Thoracic aorta (tissue), 2 donors: Measurements from ENCODE around the gene RFX1. TPM values are rescaled to one million over a fixed set of nuclear protein-coding genes. Genes with fewer than 3 reads are reported as not detected.
"Not testable (repeated sequence)": the region's sequence is repeated elsewhere in the genome, so short reads cannot be mapped to it uniquely, and the experiment has no call there.

Source experiments
- ATAC-seq: fragments of 150-250 bp; one replicate; pipeline ENCODE4 v1.8.0; 2017; ENCODE audit warnings: low read depth; ENCODE audit not compliant: insufficient number of reproducible peaks, low FRiP score
- DNase-seq: peaks from one replicate; pipeline ENCODE4 v3.0.0-alpha.2; 2020; ENCODE audit warnings: low spot score
- H3K27ac ChIP-seq, 2 donors: fragments of 200-600 bp; sonication (generic); 1 replicate in 1 of 2; 2 replicates in 1 of 2; pipeline ENCODE4 v1.5.1; 2016; ENCODE audit warnings: mild to moderate bottlenecking in 2 of 2, moderate library complexity in 2 of 2
- H3K27me3 ChIP-seq: fragments of 200-600 bp; sonication (generic); replicated peaks from 2 replicates; pipeline ENCODE4 v1.6.0; 2016; ENCODE audit warnings: mild to moderate bottlenecking; ENCODE audit not compliant: insufficient read depth
- H3K36me3 ChIP-seq: fragments of 200-600 bp; sonication (generic); one replicate; pipeline ENCODE4 v1.5.1; 2016
- H3K4me1 ChIP-seq, 2 donors: fragments of 200-600 bp; sonication (generic); 1 replicate in 1 of 2; 2 replicates in 1 of 2; pipeline versions ENCODE4 v1.5.1 to v1.6.0; 2016; ENCODE audit warnings: low read depth in 2 of 2, mild to moderate bottlenecking in 1 of 2; ENCODE audit not compliant: control insufficient read depth in 1 of 2
- H3K4me3 ChIP-seq: fragments of 200-600 bp; sonication (generic); 2 replicates; pipeline ENCODE4 v1.5.1; 2016; ENCODE audit warnings: mild to moderate bottlenecking
- H3K9me3 ChIP-seq: fragments of 200-600 bp; sonication (generic); 2 replicates; pipeline ENCODE4 v1.5.1; 2016
- total RNA-seq, 2 donors: library from RNA; depleted of rRNA; stranded (reverse); fragments of >200 nt; gene quantifications; one replicate each; pipeline versions ENCODE4 v1.1.0 to v1.2.3, GENCODE V29; 2016
- TF ChIP-seq, protein P1 (sequence below): fragments of 200-600 bp; sonication (generic); IDR thresholded peaks from one replicate; pipeline ENCODE4 v1.5.1; 2019; ENCODE audit warnings: antibody characterized with exemption

The RFX1 gene
- total RNA-seq, 2 donors from 2014 or later, result 3.0 to 5.7 TPM

- H3K4me3 ChIP-seq, ATAC-seq, DNase-seq, H3K36me3 ChIP-seq, H3K27ac ChIP-seq, H3K4me1 ChIP-seq, H3K9me3 ChIP-seq, H3K27me3 ChIP-seq: not testable (repeated sequence)
- TF ChIP-seq, protein P1, sequence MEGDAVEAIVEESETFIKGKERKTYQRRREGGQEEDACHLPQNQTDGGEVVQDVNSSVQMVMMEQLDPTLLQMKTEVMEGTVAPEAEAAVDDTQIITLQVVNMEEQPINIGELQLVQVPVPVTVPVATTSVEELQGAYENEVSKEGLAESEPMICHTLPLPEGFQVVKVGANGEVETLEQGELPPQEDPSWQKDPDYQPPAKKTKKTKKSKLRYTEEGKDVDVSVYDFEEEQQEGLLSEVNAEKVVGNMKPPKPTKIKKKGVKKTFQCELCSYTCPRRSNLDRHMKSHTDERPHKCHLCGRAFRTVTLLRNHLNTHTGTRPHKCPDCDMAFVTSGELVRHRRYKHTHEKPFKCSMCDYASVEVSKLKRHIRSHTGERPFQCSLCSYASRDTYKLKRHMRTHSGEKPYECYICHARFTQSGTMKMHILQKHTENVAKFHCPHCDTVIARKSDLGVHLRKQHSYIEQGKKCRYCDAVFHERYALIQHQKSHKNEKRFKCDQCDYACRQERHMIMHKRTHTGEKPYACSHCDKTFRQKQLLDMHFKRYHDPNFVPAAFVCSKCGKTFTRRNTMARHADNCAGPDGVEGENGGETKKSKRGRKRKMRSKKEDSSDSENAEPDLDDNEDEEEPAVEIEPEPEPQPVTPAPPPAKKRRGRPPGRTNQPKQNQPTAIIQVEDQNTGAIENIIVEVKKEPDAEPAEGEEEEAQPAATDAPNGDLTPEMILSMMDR, result peak; percentile 41
These were observed 36.8 kb upstream of the RFX1 start for GRCh38 chr19:14042659-14043608.

DNA sequence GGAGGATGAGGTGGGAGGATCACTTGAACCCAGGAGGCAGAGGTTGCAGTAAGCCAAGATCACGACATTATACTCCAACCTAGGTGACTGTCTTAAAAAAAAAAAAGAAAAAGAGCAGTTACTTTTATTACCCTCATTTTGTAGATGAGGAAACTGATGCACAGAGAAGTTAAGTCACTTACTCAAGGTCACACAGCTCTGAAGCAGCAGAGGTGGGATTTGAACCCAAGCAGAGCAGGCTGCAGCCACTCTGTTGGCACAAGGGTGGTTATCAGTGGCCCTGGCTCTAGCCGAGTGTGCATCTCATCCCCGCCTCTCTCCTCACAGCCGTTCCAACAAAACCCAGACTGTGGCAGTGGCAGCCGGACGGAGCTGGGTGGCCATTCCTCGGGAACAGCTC, 33.1 kb upstream of the RFX1 start:
- ATAC-seq, result no peak
- TF ChIP-seq, protein P1, result no peak

DNA sequence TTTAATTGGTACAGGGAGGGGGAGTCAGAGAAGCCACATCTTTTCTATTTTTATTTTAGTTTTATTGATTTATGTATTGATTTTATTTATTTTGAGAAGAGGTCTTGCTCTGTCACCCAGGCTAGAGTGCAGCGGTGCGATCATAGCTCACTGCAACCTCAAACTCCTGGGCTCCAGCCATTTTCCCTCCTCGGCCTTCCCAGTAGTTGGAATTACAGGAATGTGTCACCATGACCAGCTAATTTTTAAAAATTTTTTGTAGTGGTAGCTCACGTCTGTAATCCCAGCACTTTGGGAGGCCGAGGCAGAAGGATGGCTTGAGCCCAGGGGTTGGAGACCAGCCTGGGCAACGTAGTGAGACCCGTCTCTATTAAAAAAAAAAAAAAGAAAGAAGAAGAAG, 29.6 kb upstream of the RFX1 start:
- Histone ChIP-seq H3K9me3 (no peaks in the 10 kb centered on the region), H3K4me1 (peaks cover 8 to 13% of the 10 kb centered on the region in 2 donors), H3K27me3 (no peaks in the 10 kb centered on the region), H3K4me3 (no peak overlapping the region), H3K27ac (no peak overlapping the region), H3K36me3 (no peaks in the 10 kb centered on the region)
- TF ChIP-seq, protein P1, result no peak
- no peak for ATAC-seq
- no peak for DNase-seq

More for the DNA sequence above, 33.1 kb upstream of the RFX1 start:
- H3K4me1 ChIP-seq, result no peaks in the 10 kb centered on the region
- H3K4me3 ChIP-seq, result no peak overlapping the region
- no peaks in the 10 kb centered on the region for H3K9me3 ChIP-seq
- H3K27me3 ChIP-seq, result no peaks in the 10 kb centered on the region
- H3K27ac ChIP-seq, result no peak overlapping the region
- no peak for DNase-seq
- no peaks in the 10 kb centered on the region for H3K36me3 ChIP-seq

DNA sequence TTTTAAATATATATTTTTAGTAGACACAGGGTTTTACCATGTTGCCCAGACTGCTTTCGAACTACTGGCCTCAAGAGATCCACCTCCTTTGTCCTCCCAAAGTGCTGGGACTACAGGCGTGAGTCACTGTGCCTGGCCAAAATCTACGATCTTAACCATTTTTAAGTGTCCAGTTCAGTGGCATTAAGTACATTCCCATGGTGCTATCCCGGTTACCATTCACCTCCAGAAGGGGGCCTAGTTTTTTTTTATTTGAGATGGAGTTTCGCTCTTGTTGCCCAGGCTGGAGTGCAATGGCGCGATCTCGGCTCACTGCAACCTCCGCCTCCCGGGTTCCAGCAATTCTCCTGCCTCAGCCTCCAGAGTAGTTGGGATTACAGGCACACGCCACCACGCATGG, 29.0 kb upstream of the RFX1 start:
- ATAC-seq, result not testable (repeated sequence)

DNA sequence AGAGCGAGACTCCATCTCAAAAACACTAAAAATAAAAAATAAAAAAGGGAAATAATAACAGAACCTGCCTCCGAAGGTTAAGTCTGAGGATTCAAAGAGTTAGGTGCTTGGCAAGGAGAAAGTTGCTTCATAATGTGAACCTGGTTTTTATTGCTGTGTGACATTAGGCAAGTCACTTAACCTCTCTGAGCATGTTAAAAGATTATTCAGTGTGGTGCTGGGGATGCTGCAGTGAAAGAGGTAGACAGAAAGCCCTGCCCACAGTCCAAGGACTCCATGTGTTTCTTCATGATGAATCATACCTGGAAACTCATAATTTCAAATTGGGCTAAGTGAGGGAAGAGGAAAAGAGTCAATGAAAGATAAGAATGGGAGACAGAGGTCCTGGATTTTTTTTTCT, 27.8 kb upstream of the RFX1 start:
- no peak overlapping the region for H3K27ac ChIP-seq
- no peak for ATAC-seq
- H3K27me3 ChIP-seq, result no peaks in the 10 kb centered on the region
- peaks cover 8 to 13% of the 10 kb centered on the region in 2 donors for H3K4me1 ChIP-seq
- TF ChIP-seq, protein P1, result no peak
- no peaks in the 10 kb centered on the region for H3K36me3 ChIP-seq
- no peak overlapping the region for H3K4me3 ChIP-seq
- H3K9me3 ChIP-seq, result no peaks in the 10 kb centered on the region
- DNase-seq, result no peak

More for the DNA sequence above, 29.0 kb upstream of the RFX1 start:
- not testable (repeated sequence) for H3K4me3 ChIP-seq, H3K27ac ChIP-seq, H3K36me3 ChIP-seq, H3K9me3 ChIP-seq, H3K27me3 ChIP-seq, DNase-seq
- peaks cover 8 to 13% of the 10 kb centered on the region in 2 donors for H3K4me1 ChIP-seq
